Left ventricle myocardium inferior (tissue), 1 donor: ENCODE measurements around the gene LLCFC1. TPM values are rescaled to one million over a fixed set of nuclear protein-coding genes. Genes with fewer than 3 reads are reported as not detected.

Experiments
- DNase-seq: peaks from one replicate; pipeline ENCODE4 v3.0.0-alpha.2; 2020
- H3K27ac ChIP-seq: fragments of 200-600 bp; replicated peaks from 2 replicates; pipeline ENCODE4 v1.8.0; 2021
- H3K27me3 ChIP-seq: fragments of 200-600 bp; 2 replicates; pipeline ENCODE4 v1.8.0; 2021; ENCODE audit warnings: low read depth
- H3K36me3 ChIP-seq: fragments of 200-600 bp; 2 replicates; pipeline ENCODE4 v1.8.0; 2021
- H3K4me1 ChIP-seq: fragments of 200-600 bp; 2 replicates; pipeline ENCODE4 v1.8.0; 2021
- H3K4me3 ChIP-seq: fragments of 200-600 bp; 2 replicates; pipeline ENCODE4 v1.8.0; 2021; ENCODE audit warnings: mild to moderate bottlenecking, moderate library complexity
- H3K9me3 ChIP-seq: fragments of 200-600 bp; replicated peaks from 2 replicates; pipeline ENCODE4 v1.8.0; 2021
- intact Hi-C: fragments of 100-400 bp; cut with micrococcal nuclease; formaldehyde crosslinking; loops from one replicate; pipeline ENCODE4 v1.11.0; 2022
- total RNA-seq: library from RNA; stranded (reverse); fragmentation: NEBNext Ultra II Directional; extraction: Animal tissue kit (Norgen Biotek cat#: 25700); gene quantifications from one replicate; pipeline ENCODE4 v1.2.1, GENCODE V29; 2021
- TF ChIP-seq, protein P1 (sequence below): fragments of 200-600 bp; IDR thresholded peaks from 2 replicates; pipeline ENCODE4 v1.8.0; 2021; ENCODE audit warnings: antibody characterized with exemption, mild to moderate bottlenecking, borderline replicate concordance
- donor health status: DM: no; HTN: yes; CAD: no; lungs with severe emphysema.

LLCFC1 gene
- total RNA-seq, 1 donor from 2014 or later, result not detected

DNA sequence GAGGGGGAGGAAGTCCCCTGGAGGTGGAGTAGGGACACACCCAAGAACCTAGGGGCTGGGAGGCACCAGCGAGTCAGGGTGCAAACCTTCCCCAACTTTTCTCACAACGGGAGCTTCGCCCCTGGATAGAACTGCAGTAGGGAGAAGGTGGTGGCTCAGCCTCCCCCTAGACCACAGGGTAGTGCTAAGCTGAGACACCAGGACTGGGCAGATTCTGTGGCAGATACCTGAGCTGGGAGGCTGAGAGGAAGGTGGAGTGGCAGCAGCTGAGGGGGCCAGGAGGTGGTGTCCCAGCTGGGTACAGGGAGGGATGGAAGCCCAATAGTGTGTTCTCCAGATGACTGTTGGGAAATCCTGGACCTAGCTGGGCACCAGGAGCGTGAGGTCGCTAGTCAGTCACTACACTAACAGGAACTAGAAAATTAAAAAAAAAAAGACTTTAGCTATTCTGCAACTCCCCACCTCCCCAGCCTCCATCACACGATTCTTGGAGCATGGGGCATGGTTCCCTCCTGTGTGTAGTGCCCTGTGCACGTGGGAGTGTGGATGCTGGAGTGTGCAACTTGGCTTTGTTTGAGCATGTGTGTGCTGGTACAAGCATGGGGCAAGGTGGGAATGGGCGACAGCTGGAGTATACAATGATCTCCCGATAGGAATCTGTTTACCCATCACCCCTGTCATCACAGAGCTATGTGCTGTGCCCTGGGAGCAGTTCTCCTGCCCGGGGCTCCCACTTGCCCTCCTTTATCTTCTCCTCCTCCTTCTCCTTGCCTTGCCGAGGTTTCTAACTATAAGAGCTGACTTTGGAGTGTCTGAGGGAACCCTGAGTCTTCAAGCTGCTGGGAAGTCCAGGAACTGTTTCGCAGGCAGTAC lies 44.9 kb upstream of the LLCFC1 start:
- Histone ChIP-seq H3K27ac (no peak overlapping the region), H3K36me3 (no peaks in the 10 kb centered on the region), H3K4me3 (no peak overlapping the region), H3K9me3 (no peaks in the 10 kb centered on the region), H3K27me3 (peaks cover 67% of the 10 kb centered on the region), H3K4me1 (no peaks in the 10 kb centered on the region)
- TF ChIP-seq, protein P1, sequence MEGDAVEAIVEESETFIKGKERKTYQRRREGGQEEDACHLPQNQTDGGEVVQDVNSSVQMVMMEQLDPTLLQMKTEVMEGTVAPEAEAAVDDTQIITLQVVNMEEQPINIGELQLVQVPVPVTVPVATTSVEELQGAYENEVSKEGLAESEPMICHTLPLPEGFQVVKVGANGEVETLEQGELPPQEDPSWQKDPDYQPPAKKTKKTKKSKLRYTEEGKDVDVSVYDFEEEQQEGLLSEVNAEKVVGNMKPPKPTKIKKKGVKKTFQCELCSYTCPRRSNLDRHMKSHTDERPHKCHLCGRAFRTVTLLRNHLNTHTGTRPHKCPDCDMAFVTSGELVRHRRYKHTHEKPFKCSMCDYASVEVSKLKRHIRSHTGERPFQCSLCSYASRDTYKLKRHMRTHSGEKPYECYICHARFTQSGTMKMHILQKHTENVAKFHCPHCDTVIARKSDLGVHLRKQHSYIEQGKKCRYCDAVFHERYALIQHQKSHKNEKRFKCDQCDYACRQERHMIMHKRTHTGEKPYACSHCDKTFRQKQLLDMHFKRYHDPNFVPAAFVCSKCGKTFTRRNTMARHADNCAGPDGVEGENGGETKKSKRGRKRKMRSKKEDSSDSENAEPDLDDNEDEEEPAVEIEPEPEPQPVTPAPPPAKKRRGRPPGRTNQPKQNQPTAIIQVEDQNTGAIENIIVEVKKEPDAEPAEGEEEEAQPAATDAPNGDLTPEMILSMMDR, result no peak
- no peak for DNase-seq
- intact Hi-C loops, result no loop called here

DNA sequence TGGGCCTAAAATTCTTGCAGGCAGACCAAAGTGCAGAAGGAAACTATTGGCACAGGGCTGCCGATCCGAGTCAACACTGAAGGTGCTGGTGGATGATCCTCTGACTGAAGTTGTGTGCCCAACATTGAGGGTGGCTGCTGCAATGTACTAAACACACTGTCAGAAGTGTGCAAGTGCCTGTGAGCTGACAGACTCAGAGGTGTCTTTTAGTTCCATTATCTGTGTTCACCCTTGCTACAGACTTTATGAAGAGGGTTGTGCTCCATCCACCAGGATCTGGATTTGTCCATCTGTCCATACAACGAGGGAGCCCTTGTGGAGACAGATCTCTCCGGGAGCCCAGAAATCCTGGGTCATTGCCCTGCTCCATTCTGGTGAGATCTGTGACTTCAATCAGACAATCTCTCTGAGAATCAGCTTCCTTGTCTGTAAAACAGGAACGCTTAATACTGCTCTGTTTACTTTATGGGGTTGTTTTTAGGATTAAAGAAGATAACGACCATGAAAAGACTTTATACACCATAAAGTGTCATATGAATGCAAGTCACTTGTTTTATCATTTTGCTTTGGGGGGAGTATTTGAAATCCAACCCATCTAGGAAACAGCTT lies 44.2 kb upstream of the LLCFC1 start:
- TF ChIP-seq, protein P1, result no peak
- intact Hi-C loops, result no loop called here
- no peaks in the 10 kb centered on the region for H3K9me3 ChIP-seq
- H3K27ac ChIP-seq, result no peak overlapping the region
- H3K4me1 ChIP-seq, result no peaks in the 10 kb centered on the region
- no peak for DNase-seq
- H3K36me3 ChIP-seq, result no peaks in the 10 kb centered on the region
- peaks cover 66% of the 10 kb centered on the region for H3K27me3 ChIP-seq
- H3K4me3 ChIP-seq, result no peak overlapping the region

DNA sequence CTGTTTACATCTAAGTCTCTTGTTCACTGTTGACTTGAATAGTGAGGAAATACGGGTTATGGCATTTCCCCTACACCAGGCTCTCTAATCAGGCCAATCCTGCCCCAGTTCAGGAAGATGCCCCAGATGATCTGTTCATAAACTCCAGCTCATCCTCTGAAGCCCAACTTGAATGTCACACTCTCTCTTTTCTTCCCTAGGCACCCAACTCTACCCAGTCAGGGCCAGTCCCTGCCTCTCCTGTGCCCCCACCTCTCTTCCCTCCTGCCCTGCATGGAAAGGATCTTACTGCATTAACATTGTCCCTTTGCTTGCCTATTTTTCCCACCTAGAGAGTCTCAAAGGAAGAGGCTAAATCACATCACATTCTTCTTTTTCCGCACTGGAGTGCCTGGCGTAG lies 43.1 kb upstream of the LLCFC1 start:
- H3K9me3 ChIP-seq, result no peaks in the 10 kb centered on the region
- TF ChIP-seq, protein P1, result no peak
- no peak overlapping the region for H3K4me3 ChIP-seq
- H3K36me3 ChIP-seq, result no peaks in the 10 kb centered on the region
- no peak for DNase-seq
- H3K27ac ChIP-seq, result no peak overlapping the region
- peaks cover 62% of the 10 kb centered on the region for H3K27me3 ChIP-seq
- H3K4me1 ChIP-seq, result no peaks in the 10 kb centered on the region
- intact Hi-C loops, result no loop called here

DNA sequence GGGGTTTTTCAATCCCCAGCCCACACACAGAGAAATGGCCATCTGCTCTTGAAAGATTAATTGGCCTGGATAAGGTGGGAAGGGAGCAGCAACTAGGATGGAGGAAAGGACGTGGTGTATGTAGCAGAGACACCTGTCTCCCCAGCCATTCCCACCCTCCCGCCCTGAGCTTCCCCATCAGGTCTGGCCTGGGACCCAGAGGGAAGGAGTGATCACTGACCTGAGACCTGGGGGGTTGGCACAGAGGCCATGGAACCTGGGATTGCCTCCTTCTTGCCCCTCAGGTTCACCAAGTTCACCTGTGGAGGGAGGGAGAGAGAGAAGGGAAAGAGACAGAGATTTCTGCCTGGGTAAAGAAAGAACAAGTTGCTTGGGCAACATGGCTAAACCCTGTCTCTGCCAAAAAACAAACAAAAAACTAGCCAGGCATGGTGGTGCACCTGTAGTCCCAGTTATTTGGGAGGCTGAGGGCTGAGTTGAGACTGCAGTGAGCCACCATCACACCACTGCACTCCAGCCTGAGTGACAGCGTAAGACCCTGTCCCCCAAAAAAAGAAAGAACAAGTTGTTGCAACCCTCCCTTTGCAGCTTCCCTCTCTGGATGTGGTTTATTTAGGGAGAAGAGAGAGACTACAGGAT lies 42.4 kb upstream of the LLCFC1 start:
- intact Hi-C loops, result no loop called here
- DNase-seq, result no peak
- Histone ChIP-seq H3K4me3 (no peak overlapping the region), H3K27ac (no peak overlapping the region), H3K27me3 (peaks cover 55% of the 10 kb centered on the region), H3K36me3 (no peaks in the 10 kb centered on the region), H3K4me1 (no peaks in the 10 kb centered on the region), H3K9me3 (no peaks in the 10 kb centered on the region)
- TF ChIP-seq, protein P1, result no peak

DNA sequence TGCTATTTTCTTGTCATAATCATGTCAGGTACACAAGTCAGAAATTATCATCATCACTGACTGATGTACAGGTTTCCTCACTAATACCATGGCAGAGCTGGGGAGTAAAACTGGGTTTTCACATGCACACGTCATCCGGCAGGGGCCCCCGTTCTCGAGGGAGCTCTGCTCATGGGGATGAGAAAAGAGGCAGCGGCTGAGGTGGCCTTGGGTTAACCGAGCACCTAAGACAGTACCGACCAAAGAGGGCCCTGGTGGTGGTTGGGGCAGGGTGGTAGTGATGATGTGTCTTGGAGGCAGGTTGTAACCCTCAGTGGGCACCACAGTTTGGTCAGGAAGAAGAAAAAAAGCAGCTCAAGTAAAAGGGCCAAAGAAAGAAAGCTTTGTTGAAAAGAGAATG lies 41.6 kb upstream of the LLCFC1 start:
- H3K27me3 ChIP-seq, result peaks cover 48% of the 10 kb centered on the region
- no peak overlapping the region for H3K27ac ChIP-seq
- H3K4me1 ChIP-seq, result no peaks in the 10 kb centered on the region
- TF ChIP-seq, protein P1, result no peak
- intact Hi-C loops, result no loop called here
- no peaks in the 10 kb centered on the region for H3K36me3 ChIP-seq
- H3K9me3 ChIP-seq, result no peaks in the 10 kb centered on the region
- no peak for DNase-seq
- no peak overlapping the region for H3K4me3 ChIP-seq
